ENCODE measurements around the gene HJURP.

HJURP gene

DNA sequence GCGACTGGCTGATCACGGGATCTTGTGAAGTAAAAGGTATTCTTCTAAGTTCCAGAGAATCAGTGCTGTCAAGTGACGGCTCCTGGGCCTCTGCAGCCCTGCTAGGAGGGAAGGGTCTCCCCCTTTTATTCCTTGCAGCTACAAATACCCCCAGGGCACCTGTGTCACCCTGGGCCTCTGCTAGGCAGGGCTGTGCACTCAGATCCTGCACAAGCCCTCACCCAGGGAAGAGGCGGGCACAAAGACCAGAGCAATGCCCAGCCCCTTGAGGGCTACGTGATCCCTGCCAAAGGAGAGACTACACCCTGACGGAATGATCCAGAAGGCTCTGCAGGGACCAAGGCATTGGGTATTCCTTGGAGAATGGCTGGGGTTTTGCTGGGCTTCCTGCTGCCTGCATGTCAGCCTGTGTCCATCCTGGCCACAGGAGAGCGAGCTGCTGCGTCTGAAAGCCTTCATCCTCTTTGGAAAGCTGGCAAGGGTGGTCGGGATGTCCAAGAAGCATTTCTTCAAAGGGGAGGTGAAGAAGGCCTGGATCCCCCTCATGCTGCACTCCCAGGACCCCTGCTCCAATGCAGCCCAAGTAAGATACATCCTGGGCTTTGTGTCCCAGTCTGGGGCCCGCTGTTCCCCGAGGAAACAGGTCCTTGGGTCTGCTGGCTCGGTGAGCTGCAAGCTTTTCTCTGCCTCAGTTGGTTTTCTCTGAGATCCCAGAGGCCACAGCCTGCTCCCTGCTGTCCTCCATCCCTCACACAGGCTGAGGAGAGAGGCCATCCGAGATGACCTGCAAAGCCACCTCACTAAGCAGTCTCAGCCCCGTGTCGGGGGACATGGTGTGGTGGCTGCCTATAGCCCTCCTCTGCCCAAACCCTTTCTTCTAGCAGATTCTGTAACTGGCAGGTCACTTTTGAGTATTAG, 24.9 kb downstream of the HJURP start:
- DNase-seq, result no peak

DNA sequence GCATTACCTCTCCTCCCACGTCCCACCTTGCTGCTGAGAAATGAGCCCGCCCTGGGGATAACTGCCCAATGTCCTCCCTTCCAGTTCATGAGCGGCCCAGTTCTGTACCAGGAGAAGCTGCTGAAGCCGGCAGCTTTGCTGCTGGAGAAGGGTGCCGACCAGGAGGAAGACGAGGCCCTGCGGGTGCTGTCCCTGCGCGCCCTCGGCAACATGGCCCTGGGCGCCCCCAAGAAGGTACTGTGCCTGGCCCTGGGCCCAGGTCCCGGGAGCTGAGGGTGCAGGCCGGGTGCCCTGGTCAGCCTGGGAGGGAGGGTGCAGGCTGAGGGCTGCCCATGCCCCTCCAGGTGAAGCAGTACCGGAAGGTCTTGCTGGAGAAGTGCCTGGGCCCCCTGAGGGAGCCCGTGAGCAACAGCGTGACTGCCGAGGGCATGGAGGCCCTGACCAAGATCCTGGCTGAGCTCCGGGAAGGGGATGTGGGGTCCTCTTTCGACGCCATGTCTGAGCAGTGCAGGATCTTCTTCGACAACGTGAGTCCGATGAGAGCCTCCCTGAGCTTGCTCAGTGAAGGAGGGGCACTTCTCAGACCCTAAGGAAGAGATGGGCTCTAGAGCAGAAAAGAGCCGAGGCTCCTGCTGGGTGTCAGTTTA, 25.7 kb downstream of the HJURP start:
- DNase-seq, result no peak

DNA sequence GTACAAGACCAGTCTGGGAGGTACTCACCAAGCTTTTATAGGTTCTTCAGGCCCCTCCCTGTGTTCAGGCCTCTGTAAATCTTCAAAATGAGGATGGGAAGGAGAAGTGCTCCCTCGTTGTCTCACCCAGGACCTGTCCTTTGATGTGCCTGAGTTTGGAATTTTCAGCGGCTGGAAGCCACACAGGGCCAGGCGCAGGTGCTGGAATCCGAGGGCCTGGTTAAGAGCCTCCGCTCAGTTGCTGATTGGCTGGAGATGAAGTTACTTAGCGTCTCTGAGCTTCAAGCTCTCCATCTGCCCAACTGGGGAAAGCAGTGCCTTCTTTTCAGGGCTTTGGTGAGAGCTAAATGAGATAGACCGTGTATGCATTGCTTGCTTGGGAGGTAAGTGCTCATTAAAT, 30.0 kb downstream of the HJURP start:
- DNase-seq, result no peak

DNA sequence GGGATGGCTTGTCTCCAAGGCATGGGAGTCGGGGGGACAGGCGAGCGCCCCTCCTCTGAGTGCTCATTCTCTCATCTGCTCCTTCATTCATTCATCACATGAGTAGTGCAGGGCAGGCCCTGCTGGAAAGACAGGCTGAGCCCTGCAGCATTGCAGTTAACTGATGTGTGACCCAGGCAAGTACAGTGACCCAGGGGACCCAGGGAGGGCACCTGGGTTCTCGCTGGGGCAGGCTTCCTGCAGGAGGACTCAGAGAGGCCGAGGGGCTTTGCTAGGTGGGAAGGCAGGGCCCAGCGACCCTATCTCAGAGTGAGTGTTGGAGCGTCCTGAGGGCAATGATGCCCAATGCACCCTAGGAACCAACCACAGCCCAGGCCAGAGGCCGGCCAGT, 30.6 kb downstream of the HJURP start:
- no peak for DNase-seq

DNA sequence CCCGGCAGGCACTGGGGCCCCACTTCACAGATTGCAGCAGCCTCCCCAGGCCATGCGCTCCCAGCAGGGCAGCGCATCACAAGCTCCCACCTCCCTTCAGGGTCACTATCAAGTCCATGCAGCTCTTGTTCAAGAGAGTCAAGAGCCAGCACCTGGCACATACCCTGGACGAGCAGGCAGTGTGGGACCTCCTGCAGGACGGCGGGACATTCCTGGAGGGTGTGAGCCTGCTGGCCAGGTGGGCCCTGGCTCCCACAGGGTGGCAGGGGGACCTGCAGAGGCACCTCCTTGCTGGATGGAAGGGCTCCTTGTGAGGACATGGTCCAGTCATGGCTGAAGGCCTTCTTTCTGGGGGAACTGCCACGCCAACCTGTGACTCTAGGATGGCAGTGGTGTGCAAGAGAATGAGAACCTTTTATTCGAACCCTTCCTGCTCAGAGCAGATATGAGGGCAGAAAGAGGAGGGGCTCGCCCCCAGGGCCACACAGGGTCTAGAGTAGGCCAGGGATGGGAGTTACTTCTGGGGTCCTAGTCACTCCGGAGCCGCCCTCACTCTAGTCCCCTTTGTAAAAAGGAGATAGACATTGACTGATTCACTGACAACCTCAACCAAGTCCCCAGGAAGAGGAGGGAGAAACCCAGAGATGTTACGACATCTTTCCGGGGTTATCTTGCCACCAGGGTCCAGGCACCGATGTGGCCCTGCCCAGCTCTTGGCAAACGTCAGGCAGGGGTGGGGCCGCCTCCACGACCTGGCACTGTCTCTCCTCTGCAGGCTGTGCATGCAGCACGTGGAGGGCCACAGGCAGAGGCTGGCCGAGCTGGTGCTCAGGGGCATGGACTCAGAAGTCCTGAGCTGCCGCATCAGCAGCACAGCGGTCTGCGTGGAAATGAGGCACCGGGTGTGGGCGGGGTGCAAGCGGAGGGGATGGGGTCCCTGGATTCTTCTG, 31.3 kb downstream of the HJURP start:
- DNase-seq, result no peak

DNA sequence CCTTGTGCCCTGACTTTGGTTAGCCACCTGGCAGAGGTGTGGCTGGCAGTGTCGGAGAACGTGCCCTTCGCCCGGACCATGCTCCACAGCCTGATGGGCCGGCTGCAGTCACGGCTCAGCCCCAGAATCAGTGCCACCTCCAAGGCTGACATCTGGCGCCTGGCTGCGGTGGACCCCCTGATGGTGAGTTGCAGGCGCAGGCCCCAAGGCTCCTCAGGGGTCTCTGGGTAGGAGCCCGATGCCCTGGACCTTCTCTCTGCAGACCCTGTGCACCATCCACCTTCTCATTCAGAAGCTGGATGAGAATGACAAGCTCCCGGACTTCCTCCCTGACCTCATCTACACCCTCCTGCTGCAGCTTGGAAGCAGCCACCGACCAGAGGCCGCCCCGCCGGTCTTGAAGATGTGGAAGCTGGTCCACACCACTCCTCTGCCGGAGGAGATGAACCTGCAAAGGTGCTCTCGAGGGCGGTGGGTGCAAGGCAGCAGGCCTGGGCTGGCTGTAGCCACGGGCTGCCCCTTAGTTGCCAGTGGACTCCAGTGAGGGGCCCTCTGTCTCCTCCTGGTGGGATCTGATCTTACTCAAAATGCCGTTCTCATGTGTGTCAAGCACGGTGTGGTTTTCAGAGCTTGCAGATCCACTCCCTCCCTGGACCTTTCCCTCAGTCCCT, 32.1 kb downstream of the HJURP start:
- DNase-seq, result no peak

DNA sequence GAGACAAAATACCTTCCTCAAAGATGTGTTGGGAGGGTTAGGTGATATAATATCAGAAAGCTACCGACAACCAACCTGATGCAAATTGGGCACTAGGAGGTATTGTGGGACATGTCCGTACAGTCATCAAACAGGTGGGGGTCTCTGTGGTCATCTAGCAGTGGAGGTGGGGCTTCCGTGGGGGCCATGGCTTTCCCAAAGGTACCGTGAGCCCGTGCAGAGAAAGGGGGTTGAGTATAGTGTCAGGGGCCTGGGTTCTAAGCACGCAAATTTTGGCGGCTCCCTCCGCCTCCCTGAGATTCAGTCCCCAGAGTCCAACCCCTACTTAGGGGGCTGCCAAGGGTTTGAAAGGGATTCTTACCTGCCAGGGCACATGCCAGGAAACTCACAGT, 32.6 kb downstream of the HJURP start:
- no peak for DNase-seq

DNA sequence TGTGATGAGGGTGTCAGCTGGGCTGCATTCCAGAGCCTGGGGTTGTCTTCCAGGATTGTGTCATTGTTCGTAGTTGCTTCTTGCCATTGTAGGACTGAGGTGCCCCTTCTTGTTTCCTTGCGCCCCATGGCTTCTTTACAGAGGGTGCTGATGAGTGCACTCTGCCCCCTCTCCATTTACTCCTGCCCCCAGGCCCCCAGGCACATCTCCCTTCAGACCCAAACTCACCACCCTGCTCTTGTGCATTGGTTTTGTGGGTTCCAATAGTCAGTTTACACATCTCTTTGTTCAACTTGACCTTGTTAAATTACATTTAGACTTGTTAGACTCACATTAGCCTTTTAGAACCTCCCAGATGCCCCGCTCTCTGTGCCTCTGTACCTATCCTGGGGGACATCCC, 33.1 kb downstream of the HJURP start:
- DNase-seq, result no peak

DNA sequence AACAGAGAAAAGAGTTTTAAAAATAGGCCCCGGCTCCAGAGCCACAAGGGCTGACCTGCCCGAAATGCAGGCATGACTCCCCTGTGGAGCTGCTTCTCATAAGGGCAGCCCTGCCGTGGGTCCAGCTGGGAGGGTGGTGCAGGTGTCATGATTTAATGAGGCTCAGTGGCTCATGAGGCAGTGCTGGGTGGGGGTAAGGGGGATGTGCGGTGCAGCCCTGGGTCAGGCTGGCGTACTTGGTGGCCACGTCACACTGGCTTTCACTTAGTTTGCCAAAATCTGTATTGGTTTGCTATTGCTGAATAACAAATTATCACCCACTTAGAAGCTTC, 33.6 kb downstream of the HJURP start:
- no peak for DNase-seq

DNA sequence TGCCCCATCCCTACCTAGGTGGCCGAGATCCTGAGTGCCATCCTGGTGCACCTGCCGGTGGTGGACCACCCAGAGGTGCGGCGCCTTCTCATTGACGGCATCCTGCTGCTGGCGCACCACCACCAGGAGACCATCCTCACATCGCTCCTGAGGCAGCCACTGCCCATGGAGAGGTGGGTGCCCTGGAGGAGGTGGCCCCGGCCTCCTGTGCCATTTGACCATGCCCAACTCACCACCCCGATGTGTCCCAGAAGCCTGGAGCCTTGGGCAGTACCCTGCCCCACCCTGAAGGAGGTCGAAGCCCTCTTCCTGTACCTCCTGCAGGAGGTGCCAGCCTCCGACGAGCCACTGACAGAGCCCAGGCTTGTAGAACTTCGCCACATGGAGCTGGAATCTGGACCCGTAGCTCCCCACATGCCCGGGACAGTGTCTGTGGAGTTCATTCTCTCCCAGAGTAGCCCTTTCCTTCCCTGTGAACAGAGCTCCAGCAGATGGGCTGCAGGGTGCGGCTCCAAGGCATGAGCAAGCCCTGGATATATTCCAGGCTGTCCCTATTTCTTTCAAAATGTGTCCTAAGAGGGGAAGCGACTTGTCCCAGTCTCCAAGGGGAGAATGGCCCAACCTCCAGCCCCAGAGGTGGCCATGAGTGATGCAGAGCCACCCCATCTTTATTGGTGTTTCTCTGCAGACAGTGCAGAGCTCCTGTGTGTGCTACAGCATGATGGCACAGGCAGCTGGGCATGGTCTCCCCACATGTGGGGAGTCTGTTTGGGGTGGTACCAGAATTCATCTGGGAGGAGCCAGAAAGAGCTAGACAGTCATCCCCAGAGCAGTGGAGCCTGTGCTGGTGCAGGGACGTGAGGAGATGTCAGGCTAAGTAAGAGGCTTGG, 34.2 kb downstream of the HJURP start:
- DNase-seq, result no peak

DNA sequence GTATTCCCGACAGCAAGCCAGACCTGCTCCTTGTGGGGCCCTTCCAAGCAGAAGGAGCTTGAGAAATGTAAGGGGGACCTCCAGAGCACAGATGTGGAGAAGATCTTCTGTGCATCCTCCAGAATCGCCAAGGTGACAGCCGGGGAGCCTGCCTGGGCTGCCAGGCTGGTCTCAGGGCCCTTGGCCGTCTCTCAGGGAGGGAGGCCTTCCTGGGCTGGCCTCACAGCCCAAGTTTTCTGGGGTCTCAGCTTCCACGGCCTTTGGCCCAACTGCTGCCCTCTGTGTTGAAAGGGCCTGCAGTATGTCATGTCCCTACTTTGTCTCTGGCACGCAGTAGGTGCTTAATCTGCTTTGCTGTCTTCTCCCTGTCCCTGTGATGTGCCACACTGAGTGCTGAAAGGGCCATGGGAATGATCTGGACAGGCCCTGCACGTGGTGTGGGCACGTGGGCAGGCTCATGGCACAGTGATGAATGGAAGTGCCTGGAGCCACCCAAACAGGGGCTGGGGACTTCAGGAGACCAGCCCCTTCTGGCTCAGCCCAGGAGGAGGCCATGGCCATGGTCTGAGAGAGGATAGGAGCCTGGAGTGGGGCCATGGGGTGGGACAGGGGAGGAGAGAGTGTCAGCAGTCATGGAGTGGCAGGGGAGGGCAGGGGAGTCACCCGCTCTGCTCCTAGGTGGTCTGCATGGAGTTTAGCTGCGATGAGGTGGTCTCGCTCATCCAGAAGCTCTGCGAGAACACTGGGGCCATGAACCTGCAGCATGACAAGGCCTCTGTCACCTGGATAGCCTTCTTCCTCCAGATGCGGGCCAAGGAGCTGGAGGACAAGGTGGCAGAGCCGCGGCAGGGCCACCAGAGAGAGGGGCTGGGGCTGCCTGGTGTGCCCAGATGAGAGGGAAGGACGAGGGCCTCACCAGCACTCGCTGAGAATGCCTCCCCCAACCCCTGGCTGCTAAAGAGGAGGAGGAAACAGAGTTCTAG, 35.4 kb downstream of the HJURP start:
- no peak for DNase-seq

DNA sequence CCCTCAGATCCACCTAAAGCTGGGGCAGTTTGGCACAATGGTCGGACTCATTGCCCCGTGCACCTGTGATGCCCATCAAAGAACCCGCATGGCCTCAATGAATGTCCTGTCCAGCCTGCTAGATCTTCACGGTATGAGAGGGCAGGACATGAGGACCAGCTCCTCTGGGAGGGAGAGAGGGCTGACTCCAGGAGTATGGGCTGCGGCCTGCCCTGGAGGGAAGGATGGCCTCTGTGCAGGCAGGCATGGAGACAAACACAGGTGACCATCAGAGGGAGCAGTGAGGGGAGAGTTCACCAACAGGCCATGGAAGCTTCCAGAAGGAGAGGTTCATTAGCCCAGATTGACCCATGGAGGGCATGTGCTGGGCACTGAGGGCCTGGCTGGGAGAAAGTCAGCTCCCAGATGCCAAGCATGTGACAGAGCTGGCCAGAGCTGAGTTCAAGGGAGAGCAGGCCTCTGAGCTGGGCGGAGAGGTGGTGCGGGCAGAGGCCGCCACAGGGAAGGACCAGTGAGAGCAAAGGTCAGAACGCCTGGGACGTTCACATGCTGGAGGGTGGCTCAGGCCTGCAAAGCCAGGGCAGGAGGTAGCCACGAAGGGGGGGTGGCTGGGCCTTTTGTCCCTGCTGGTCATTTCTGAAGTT, 36.2 kb downstream of the HJURP start:
- DNase-seq, result no peak

DNA sequence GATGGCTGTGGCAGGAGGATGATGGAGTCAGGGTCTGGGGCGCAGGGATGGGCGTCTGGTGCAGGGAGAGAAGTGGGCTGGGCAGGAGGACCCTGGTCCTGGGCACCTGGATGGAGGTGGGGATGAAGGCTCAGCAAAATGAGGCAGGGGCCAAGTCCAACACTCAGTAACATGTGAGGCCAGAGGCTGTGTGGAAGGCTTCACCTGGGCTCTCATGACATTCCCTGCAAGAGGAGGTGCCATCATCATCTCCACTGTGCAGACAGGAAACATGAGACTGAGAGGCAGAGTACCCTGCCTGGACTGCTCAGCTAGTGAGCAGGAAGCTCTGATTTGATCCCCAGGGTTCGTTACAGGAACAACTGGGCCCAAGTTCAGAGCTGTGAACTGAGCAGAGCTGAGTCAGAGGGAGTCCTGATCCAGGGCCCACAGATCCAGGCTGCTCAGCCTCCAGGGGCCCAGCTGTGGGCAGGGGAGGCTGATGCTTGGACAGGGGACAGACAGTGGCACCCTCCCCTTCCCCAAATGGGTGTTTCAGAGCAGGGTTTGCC, 36.9 kb downstream of the HJURP start:
- DNase-seq, result no peak

DNA sequence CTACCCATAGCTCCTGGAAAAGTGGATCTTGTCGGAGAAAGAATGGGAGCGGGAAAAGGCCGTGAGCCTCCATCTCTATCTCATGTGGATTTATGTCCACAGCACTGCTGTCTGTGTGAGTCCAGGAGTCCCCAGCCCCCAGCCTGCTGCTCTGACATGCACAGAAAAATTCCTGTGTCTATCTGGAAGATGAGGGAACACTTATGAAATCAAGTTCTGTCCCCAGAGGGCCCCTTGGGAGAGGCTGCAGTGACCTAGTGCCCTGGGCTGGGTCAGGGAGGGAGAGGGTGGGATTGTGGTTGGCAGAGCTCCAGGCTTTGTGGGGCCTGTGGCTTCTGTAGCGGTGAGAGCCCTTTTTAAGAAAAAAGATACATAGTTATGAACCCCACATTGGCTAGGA, 37.6 kb downstream of the HJURP start:
- no peak for DNase-seq

DNA sequence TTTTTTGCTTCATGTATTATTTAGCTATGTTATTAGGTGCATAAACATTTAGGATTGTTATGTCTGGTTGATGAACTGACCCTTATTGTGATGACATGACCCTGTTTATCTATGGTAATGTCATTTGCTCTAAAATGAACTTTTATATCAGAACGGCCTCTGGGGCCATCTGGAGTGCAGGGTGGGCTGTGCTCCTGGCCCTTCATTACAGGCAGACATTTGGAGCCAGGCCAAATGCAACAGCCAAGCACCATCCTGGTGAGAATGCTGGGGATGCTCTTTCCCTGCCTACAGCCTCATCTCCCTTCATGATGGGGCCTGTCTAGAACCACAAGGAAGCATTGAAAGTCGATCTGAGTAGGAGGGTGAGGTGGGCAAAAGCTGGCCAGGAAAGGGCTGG, 38.0 kb downstream of the HJURP start:
- DNase-seq, result no peak

DNA sequence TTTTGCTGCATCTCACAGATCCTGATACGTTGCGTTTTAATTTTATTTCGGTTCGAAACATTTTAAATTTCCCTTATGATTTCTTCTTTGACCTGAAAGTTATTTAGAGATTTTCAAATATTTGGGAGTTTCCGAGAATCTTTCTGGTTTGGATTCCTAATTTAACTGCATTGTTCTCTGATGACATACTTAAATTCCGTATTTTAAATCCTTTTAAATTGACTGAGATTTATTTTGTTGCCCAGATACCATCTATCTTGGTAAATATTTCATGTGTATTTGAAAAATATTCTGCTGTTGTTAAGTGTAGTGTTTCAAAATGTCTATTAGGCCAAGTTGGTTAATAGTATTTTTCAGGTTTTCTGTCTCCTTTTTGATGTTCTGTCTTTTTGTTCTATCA, 38.5 kb downstream of the HJURP start:
- DNase-seq, result no peak

DNA sequence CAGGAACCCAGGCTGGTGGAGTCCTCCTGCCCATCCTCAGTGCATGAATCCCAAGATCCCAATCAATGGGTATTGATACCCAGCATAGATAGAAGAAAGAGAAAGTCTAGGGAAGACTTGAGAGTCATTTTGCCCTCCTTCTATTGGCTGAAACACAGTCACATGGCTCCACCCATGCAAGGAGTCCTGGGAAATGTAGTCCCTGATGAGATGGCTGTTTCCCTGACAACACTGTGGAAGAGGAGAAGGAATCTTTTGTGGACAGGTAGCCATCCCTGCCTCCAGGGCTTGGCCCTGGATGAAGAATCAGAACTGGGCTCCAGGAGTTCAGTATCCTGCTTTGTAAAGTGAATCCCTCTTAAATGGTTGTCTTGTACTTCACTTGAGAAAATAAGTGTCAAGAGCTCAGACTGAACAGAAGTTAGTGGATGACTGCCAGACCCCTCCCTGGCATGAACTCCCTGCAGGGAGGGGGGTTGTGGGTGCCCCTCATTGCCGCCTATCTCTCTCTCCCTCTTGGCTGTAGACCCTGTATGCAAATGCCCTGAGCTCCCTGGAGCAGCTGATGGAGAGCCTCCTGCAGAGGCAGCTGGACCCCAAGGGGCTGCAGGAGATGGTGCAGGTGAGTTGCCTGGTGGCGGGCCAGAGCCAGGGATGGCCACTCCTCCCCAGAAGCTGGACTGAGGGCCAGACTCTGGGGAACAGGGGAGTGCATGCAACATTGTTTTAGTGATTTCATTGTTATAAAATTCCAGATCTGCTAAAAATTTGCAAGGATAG, 40.1 kb downstream of the HJURP start:
- no peak for DNase-seq

DNA sequence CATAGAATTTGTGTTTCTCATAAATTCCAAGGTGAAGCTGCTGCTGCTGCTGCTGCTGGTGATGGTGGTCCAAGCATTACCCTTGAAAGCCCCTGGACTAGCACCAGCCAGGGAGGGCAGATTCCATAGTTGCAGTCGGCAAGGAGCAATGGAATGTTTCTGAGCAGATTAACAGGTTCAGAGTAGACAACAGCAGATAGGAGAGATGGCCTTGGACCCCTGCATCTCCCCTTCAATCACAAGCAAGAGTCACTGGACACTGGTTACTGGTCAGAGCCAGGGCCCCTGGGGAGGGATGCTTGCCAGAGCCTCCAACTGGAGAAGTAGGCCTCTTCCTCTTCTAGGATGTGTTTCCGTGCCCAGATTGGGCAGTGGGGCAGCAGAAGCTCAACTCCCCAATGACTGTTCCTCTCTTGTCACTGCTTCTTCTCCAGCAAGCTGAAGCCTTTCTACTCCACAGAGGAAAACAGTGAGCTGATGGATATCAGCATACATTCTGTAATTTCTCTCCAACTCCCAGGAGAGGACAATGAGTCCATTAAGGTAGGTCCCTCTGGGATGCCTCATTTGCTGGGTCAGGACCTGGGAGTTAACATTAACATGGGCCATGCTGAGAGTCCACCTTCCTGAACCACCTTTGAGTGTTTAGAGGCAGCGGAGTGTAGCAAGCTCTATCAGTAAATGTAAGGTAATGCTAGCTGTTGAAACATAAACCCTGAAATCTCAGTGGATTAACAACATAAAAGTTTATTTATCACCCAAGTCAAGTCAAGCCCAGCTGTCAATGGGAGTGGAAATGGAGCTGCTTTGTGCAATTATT, 40.9 kb downstream of the HJURP start:
- no peak for DNase-seq

Data from bone marrow (tissue), 2 donors.